Psoas muscle (tissue), 8 donors: Measurements from ENCODE around the gene TBC1D7. TPM values are rescaled to one million over a fixed set of nuclear protein-coding genes. Genes with fewer than 3 reads are reported as not detected.

Source experiments
- ATAC-seq, 4 donors: fragments of 200-7000 bp; cut with Tn5 transposase; one replicate each; pipeline ENCODE4 v1.9.1; 2020; ENCODE audit warnings: moderate library complexity in 3 of 4, mild to moderate bottlenecking in 2 of 4
- DNase-seq, 2 donors: peaks; one replicate each; pipeline ENCODE4 v3.0.0-alpha.2; 2020
- H3K27ac ChIP-seq: fragments of 200-600 bp; one replicate; pipeline ENCODE4 v1.8.0; 2022
- H3K27me3 ChIP-seq, 3 donors: fragments of 200-600 bp in 1 of 3; one replicate each; pipeline versions ENCODE4 v1.6.1 to v1.8.0; 2013 to 2022; ENCODE audit warnings: low read length in 2 of 3, mild to moderate bottlenecking in 2 of 3, moderate library complexity in 1 of 3; ENCODE audit not compliant: insufficient read depth in 3 of 3
- H3K36me3 ChIP-seq, 2 donors: fragments of 200-600 bp in 1 of 2; one replicate each; pipeline versions ENCODE4 v1.6.1 to v1.8.0; 2013 to 2022; ENCODE audit warnings: low read depth in 1 of 2, mild to moderate bottlenecking in 1 of 2, moderate library complexity in 1 of 2; ENCODE audit not compliant: insufficient read depth in 1 of 2
- H3K4me1 ChIP-seq: fragments of 200-600 bp; one replicate; pipeline ENCODE4 v1.8.0; 2022
- H3K4me3 ChIP-seq: fragments of 200-600 bp; one replicate; pipeline ENCODE4 v1.8.0; 2022; ENCODE audit warnings: mild to moderate bottlenecking
- H3K9me3 ChIP-seq: fragments of 200-600 bp; one replicate; pipeline ENCODE4 v1.8.0; 2022
- CTCF ChIP-seq: fragments of 200-600 bp; IDR thresholded peaks from one replicate; pipeline ENCODE4 v1.8.0; 2022; ENCODE audit warnings: antibody characterized with exemption
- WGBS, 3 donors: extraction: QIAGEN DNeasy Blood & Tissue Kit; methylation state at CpG; one replicate each; pipeline versions ENCODE4 v1.1.6 to v1.1.7; 2013; 5-methylcytosine and 5-hydroxymethylcytosine counted together
- intact Hi-C, 2 donors: fragments of 100-400 bp; cut with DNase I; formaldehyde crosslinking; loops; one replicate each; pipeline versions ENCODE4 v1.11.0 to v1.14.2; 2022
- polyA plus RNA-seq, 3 donors: library from polyadenylated mRNA; stranded (reverse); fragments of 200-250 nt; gene quantifications; one replicate each; pipeline ENCODE4 v1.2.3, GENCODE V29; 2013
- total RNA-seq, 4 donors: library from RNA; stranded (reverse); fragmentation: NEBNext Ultra II Directional in 2 of 4; extraction: Animal tissue kit (Norgen Biotek cat#: 25700) in 2 of 4; gene quantifications; one replicate each; pipeline versions ENCODE4 v1.2.1 to v1.2.4, GENCODE V29; 2021 to 2023
- donor health status: healthy with polysubstance abuse.
- donor health status: DM: no; HTN: no; CAD: no; lungs with moderate emphysema.
- donor health status: Bipolar disorder and iron deficiency.
- donor health status: healthy.
- donor health status: DM: yes; HTN: yes; CAD: no.
- donor health status: DM: no; HTN: no; CAD: no.
- donor health status: DM: no; HTN: no; CAD: no.
- donor health status: DM: yes; HTN: yes; CAD: no.

The TBC1D7 gene
- total and polyA plus RNA-seq, 7 donors: 9.4 to 19.4 (median 12.0) TPM

- no peak for TF ChIP-seq CTCF
- H3K27ac ChIP-seq: no peak overlapping the region
- no peaks in the 10 kb centered on the region for H3K9me3 ChIP-seq
- H3K27me3 ChIP-seq: no peaks in the 10 kb centered on the region
- peaks cover 0 to 48% of the 10 kb centered on the region in 2 donors for H3K36me3 ChIP-seq
- WGBS, 3 donors: 88 to 91% (median 88%) methylated on average over 3 of the region's 3 CpGs
- ATAC-seq: no peak
- intact Hi-C loops: no loop called here
- H3K4me1 ChIP-seq: peaks cover 9% of the 10 kb centered on the region
- no peak overlapping the region for H3K4me3 ChIP-seq
- DNase-seq: no peak
Observed at GRCh38 chr6:13298446-13298845, 29.9 kb downstream of the TBC1D7 start.

GRCh38 chr6:13297391-13297790, 30.9 kb downstream of the TBC1D7 start:
- Histone ChIP-seq H3K4me1 (peaks cover 3% of the 10 kb centered on the region), H3K4me3 (no peak overlapping the region), H3K9me3 (no peaks in the 10 kb centered on the region), H3K27ac (no peak overlapping the region), H3K27me3 (no peaks in the 10 kb centered on the region), H3K36me3 (peaks cover 0 to 54% of the 10 kb centered on the region in 2 donors)
- DNase-seq: no peak
- no peak for TF ChIP-seq CTCF
- WGBS, 3 donors: 97 to 98% (median 97%) methylated on average over 5 of the region's 5 CpGs
- no peak for ATAC-seq
- intact Hi-C loops: no loop called here

- Histone ChIP-seq H3K4me3 (no peak overlapping the region), H3K36me3 (peaks cover 0 to 57% of the 10 kb centered on the region in 2 donors), H3K4me1 (no peaks in the 10 kb centered on the region), H3K9me3 (no peaks in the 10 kb centered on the region), H3K27me3 (no peaks in the 10 kb centered on the region), H3K27ac (no peak overlapping the region)
- ATAC-seq: no peak
- intact Hi-C loops: no loop called here
- 95 to 96% (median 96%) methylated on average over 9 of the region's 9 CpGs for WGBS, 3 donors
- no peak for DNase-seq
- TF ChIP-seq CTCF: no peak
Observed at GRCh38 chr6:13296536-13296997, 31.8 kb downstream of the TBC1D7 start.

GRCh38 chr6:13295576-13295975, 32.8 kb downstream of the TBC1D7 start:
- intact Hi-C loops: no loop called here
- no peak overlapping the region for H3K27ac ChIP-seq
- H3K4me1 ChIP-seq: no peaks in the 10 kb centered on the region
- no peak for TF ChIP-seq CTCF
- no peak for ATAC-seq
- H3K4me3 ChIP-seq: no peak overlapping the region
- H3K9me3 ChIP-seq: no peaks in the 10 kb centered on the region
- H3K27me3 ChIP-seq: no peaks in the 10 kb centered on the region
- peaks cover 0 to 52% of the 10 kb centered on the region in 2 donors for H3K36me3 ChIP-seq
- no peak for DNase-seq
- WGBS, 3 donors: 94 to 98% (median 95%) methylated on average over 11 of the region's 11 CpGs

GRCh38 chr6:13294499-13295069, 33.8 kb downstream of the TBC1D7 start:
- ATAC-seq: no peak
- Histone ChIP-seq H3K9me3 (no peaks in the 10 kb centered on the region), H3K4me3 (no peak overlapping the region), H3K4me1 (no peaks in the 10 kb centered on the region), H3K36me3 (peaks cover 0 to 47% of the 10 kb centered on the region in 2 donors), H3K27ac (no peak overlapping the region), H3K27me3 (no peaks in the 10 kb centered on the region)
- intact Hi-C loops: no loop called here
- no peak for TF ChIP-seq CTCF
- WGBS, 3 donors: 81 to 86% (median 82%) methylated on average over 13 of the region's 13 CpGs
- DNase-seq: no peak
